WI38 (cell line): ENCODE measurements around the gene SRGAP3.

ENCODE experiments used
- H3K4me3 ChIP-seq: 2 replicates; pipeline ENCODE4 v1.5.1; 2011; ENCODE audit warnings: low read depth, mild to moderate bottlenecking, control low read depth, low read length
- CTCF ChIP-seq: IDR thresholded peaks from 2 replicates; pipeline ENCODE4 v1.5.1; 2012; ENCODE audit warnings: low read depth, mild to moderate bottlenecking, control low read depth, low read length

The SRGAP3 gene

GRCh38 chr3:9077029-9077428 lies 172.4 kb downstream of the SRGAP3 start:
- no peak for TF ChIP-seq CTCF

GRCh38 chr3:9075762-9076161 lies 173.7 kb downstream of the SRGAP3 start:
- H3K4me3 ChIP-seq: no peak overlapping the region
- no peak for TF ChIP-seq CTCF

More at GRCh38 chr3:9077029-9077428, 172.4 kb downstream of the SRGAP3 start:
- H3K4me3 ChIP-seq: no peak overlapping the region

GRCh38 chr3:9074079-9074478 lies 175.4 kb downstream of the SRGAP3 start:
- no peak for TF ChIP-seq CTCF
- H3K4me3 ChIP-seq: no peak overlapping the region

- TF ChIP-seq CTCF: no peak
- H3K4me3 ChIP-seq: no peak overlapping the region
Measured at GRCh38 chr3:9072667-9073009, 176.8 kb downstream of the SRGAP3 start.

GRCh38 chr3:9071936-9072666 lies 177.3 kb downstream of the SRGAP3 start:
- TF ChIP-seq CTCF: no peak

GRCh38 chr3:9070961-9071360 lies 178.5 kb downstream of the SRGAP3 start:
- no peak for TF ChIP-seq CTCF
- no peak overlapping the region for H3K4me3 ChIP-seq

More at GRCh38 chr3:9071936-9072666, 177.3 kb downstream of the SRGAP3 start:
- no peak overlapping the region for H3K4me3 ChIP-seq

GRCh38 chr3:9069971-9070370 lies 179.5 kb downstream of the SRGAP3 start:
- no peak overlapping the region for H3K4me3 ChIP-seq
- TF ChIP-seq CTCF: no peak
